GM18499 (cell line): ENCODE measurements around the gene GPR143.

Experiments used
- ATAC-seq: cut with Tn5 transposase; IDR thresholded peaks from one replicate; pipeline ENCODE4 v1.9.1; 2021; ENCODE audit warnings: moderate number of reproducible peaks; ENCODE audit not compliant: insufficient read depth, unreplicated experiment

The GPR143 gene

GRCh38 chrX:9710332-9710731, 55.3 kb downstream of the GPR143 start:
- ATAC-seq = no peak

- peak; percentile 83 for ATAC-seq
These were observed 56.6 kb downstream of the GPR143 start for GRCh38 chrX:9708923-9709553.

GRCh38 chrX:9708086-9708485, 57.6 kb downstream of the GPR143 start:
- ATAC-seq = no peak

- ATAC-seq = no peak
These were observed 58.2 kb downstream of the GPR143 start for GRCh38 chrX:9707306-9708033.

- ATAC-seq = no peak
These were observed 59.2 kb downstream of the GPR143 start for GRCh38 chrX:9706421-9706820.

GRCh38 chrX:9704876-9705465, 60.7 kb downstream of the GPR143 start:
- ATAC-seq = no peak

GRCh38 chrX:9703406-9703805, 62.2 kb downstream of the GPR143 start:
- no peak for ATAC-seq

- ATAC-seq = no peak
These were observed 63.9 kb downstream of the GPR143 start for GRCh38 chrX:9701790-9702189.

GRCh38 chrX:9700555-9700954, 65.1 kb downstream of the GPR143 start:
- ATAC-seq = no peak

- no peak for ATAC-seq
These were observed 67.1 kb downstream of the GPR143 start for GRCh38 chrX:9698576-9698975.

- ATAC-seq = no peak
These were observed 72.2 kb downstream of the GPR143 start for GRCh38 chrX:9693307-9694001.

- no peak for ATAC-seq
These were observed 75.6 kb downstream of the GPR143 start for GRCh38 chrX:9690046-9690445.

- no peak for ATAC-seq
These were observed 76.8 kb downstream of the GPR143 start for GRCh38 chrX:9688833-9689232.

GRCh38 chrX:9687899-9688298, 77.7 kb downstream of the GPR143 start:
- ATAC-seq = no peak

GRCh38 chrX:9683350-9683749, 82.3 kb downstream of the GPR143 start:
- ATAC-seq = no peak

- no peak for ATAC-seq
These were observed 82.8 kb downstream of the GPR143 start for GRCh38 chrX:9682861-9683260.

- no peak for ATAC-seq
These were observed 83.2 kb downstream of the GPR143 start for GRCh38 chrX:9682456-9682855.

GRCh38 chrX:9681422-9681821, 84.2 kb downstream of the GPR143 start:
- ATAC-seq = no peak

- no peak for ATAC-seq
These were observed 84.6 kb downstream of the GPR143 start for GRCh38 chrX:9681011-9681410.

GRCh38 chrX:9678215-9678965, 87.3 kb downstream of the GPR143 start:
- ATAC-seq = no peak
